HG03521 (cell line): ENCODE measurements around the gene PAIP2.

ENCODE experiments used
- ATAC-seq: cut with Tn5 transposase; IDR thresholded peaks from one replicate; pipeline ENCODE4 v1.9.1; 2021; ENCODE audit warnings: mild to moderate bottlenecking, moderate library complexity; ENCODE audit not compliant: unreplicated experiment

PAIP2 gene

DNA sequence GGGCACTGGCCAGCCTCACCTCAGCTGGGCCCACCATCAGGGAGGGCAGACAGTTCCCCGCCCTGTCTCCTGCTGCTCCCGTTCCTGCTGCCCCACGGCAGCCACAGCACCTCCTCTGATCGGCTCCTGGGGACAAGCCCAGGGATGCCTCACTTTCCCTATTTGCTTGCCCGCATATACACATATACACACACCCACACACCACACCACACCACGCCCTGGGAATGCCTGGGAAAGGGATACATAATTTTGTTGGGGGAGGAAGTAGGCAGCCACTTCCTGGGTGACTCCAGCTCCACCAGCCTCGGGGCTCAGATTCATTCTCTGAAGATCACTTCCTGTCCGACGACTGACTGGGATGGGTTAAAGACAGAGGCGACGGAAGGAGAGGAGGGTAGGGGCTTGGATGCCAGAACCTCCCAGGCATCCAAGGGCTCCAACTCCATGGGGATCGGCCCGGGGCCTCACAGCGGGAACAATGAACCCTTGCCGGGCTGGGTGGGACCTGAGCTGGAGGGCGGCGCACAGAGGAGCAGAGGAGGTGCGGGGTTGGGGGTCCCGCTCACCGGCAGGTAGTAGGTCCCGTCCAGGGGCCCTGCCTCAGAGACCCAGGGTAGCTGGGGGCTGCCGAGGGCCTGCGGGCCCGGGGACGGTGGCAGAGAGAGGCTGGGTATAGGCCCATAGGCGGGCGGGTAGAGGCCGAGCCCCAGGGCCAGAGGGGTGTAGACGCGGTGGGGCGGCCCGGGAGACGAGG lies 50.1 kb downstream of the PAIP2 start:
- no peak for ATAC-seq

DNA sequence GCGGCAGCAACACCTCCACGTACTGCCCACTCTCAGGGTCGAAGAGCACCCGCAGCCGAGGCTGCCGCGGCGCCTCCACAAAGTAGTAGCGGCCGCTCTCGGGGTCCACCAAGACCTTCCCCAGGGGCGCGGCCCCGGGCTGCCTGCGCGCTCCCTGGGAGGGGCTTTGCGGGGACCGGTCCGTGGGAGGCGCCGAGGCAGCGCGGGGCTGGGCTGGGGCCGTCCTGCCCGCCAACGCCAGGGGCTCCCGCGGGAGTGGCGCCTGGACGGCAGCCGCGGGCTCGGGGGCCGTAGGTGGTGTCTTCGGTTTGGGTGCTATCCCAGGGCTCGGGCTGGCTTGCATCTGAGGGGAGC lies 50.6 kb downstream of the PAIP2 start:
- ATAC-seq = no peak

DNA sequence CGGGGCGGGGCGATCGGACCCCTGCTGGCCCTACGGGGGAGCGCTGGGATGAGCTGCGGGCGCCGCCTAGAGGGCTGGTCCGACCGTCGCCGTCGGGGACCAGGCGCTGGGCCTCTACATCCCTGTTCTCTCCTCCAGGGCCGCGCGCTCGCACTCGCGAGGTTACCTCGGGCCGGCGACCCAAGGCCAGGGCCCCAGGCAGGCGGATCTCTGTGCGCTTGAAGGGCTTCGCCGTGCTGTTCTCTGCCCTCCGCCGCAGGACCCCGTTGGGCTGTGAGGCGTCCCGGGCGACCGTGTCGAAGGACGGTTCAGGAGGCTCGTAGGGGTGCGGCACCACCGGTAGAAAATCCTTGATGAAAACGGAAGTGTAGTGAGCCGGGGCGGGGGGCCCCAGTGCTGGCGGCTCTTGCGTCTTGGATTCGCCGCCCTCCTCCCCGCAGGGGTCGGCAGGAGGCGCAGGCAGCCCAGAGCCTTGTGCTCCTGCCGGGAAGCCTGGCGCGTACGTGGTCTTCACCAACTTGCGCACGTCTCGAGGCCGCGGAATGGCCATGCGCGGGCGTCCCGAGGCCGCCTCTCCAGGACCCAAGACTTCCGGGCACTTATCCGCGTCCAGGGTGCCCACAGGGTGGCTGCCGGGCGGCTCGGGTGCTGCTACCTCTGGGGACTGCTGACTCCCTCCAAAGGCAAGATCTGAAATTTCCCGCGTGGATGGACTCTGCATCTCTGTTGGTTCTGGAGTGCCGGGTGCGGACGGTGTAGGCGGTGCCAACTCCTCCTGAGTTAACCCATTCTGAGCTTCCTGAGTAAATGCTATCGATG lies 51.2 kb downstream of the PAIP2 start:
- peak; percentile 44 for ATAC-seq

DNA sequence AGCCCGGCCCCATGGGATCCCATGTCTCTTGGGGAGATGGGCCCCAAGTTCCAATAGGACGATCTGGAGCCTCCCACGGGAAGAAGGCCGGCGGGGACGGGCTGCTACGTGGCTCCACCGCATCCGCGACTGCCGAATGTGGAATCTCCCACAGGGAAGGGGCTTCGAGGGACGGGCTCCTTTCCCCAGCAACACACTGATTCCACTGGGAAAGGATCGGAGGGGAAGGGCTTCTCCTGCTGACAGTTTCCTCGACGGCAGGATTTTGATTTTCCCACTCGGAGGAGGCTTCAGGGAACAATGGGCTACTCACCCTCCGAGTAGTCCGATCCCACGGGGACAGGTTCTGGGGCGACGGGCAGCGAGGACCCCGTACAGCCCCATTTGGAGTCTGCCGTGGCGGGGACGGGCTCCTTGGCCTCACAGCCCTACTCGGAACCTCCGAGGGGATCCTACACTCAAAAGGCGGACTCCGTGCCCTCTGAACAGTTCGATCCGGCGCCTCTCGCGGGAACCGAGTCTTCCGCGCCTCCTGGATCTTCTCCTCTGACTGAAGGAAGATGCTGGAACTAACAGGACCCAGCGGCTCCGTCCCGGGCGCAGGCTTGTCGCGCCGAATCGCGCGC lies 52.0 kb downstream of the PAIP2 start:
- no peak for ATAC-seq

DNA sequence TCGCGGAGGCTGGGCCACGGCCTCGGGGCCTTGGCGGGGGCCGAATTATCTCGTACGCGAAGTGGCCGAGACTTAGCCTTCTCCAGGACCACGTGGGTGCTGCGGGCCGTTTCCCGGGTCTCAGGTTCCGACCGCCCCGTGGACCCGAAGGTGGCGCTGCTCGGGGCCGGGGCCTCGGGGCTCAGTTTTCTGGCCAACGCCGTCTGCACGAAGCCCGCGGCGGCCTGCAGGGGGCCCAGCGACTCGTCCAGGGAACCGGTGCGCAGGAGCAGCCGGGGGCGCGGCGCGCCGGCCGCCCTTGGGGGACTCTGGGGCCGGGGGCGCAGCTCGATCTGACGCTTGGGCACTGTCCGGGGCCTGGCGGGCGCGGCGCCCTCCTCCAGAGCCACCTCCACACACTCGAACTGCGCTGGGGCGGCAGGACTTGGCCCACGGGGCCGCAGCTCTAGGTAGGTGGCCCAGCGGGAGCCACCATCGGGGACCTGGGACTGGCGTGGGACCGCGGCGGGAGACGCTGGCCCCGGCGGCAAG lies 52.5 kb downstream of the PAIP2 start:
- ATAC-seq = no peak

DNA sequence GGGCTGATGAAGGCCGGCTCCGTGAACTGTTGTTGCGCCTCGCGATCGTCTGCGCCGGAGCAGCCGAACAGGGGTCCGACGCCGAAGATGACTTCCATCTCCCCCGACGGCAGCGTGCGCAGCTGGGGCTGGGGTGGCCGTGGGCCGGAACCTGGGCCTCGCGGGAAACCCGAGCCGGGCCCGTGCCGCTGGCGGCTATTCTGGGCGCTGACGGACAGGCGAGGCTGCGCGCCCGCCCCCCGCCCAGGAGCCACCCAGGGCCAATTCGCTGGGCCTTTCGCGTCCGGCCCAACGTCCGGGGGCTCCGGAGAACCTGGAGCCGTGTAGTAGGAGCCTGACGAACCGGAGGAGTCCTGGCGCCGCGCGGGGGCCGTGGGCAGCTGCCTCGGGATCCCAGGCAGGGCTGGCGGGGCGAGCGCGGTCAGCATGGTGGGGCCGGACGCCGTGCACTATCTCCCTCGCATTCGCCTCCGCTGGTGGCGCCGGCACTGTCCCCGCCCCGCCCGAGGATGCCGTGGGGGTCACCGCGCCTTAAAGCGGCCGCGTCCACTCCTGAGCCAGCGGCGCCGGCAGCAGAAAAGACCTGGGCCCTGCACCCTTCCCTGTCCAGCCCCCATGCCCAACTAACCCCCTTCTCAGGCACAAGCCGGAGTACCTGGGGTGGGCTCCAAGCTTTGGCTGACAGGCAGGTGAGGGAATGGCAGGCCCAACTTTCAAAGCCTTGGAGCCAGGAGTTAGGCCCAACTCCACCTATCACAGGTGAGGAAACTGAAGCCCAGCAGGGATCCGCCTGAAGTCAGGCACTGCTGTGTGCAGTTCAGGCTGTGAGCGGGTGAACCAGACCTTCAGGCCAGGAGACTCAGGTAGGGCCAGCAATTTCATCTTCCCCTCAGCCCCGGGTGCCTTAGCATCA lies 53.3 kb downstream of the PAIP2 start, which contains the start of gene PROB1:
Gene PROB1, minus strand, starts transcription at position 451 of the 913 bp plus-strand sequence. Its CDS starts 23 bp downstream, at position 428.
- no peak for ATAC-seq

DNA sequence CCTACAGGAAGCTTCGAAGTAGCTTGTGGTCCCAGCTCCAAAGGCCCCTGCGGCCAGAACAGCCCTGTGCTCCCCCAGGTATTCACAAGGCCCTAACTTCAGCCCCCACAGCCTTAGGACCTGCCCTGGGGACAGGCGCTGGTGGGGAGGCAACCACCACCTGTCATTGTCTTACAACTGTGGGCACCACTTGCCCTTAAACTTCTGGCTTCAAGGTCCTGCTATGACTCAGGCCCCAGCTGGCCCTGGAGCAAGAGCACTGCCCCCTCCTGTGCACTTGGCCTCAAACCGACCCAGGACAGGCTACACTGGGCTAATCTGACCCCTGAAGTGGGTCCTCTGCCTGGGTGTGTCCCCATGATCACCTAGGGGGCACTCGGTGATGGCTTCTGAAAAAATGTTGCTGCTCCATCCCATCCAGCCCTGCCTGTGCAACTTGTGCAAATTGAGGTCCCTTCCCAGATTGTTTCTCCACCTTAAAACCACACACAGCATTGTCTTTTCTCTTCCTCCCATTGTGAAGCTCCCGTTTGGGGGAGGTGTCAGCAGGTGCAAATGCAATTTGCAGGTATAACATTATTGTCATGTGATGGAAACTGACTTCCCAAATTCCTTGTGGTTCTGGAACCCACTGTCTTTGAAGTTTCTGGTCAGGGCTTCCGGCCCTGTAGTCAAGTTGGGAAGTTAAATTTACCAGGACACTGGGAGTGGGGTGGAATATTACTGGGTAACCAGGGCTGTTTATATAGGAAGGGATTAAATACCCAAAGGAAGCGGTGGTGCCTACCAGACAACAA lies 54.4 kb downstream of the PAIP2 start:
- ATAC-seq = no peak

DNA sequence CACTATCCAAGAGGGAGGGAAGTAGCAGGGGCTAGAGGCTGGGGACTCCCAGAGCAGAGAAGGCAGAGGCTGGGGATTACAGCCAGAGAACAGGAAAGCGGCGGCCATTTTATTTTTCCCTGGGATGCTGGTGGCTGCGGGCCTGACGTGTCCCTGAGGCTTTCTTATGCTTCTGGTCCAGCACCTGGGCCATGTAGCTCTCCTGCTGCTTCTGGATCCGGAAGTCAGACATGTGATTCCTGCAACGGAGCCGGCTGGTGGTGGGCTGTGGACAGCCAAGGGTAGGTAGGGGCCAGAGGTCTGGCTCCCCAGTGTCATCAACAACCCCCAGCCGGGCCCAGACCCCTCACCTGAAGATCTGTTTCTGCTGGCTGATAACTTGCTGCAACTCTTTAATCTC lies 55.0 kb downstream of the PAIP2 start:
- ATAC-seq = no peak

DNA sequence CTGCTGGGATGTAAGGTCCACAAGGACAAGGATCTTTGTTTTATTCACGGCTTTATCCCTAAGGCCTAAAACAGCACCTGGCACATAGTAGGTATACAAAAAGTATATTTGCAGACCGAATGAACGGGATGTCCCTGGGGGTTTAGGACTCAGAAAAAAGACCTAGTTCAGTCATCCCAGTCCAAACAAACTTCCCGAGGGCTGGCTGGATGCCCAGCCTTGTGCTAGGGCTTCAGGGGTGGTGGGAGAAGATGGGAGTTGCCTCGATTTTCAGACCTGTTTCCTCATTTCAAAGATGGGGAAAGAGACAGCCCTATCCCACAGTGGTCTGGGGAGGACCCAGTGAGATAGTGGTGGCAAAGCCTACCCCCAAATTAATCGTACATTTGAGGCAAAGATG lies 56.3 kb downstream of the PAIP2 start:
- ATAC-seq = no peak

DNA sequence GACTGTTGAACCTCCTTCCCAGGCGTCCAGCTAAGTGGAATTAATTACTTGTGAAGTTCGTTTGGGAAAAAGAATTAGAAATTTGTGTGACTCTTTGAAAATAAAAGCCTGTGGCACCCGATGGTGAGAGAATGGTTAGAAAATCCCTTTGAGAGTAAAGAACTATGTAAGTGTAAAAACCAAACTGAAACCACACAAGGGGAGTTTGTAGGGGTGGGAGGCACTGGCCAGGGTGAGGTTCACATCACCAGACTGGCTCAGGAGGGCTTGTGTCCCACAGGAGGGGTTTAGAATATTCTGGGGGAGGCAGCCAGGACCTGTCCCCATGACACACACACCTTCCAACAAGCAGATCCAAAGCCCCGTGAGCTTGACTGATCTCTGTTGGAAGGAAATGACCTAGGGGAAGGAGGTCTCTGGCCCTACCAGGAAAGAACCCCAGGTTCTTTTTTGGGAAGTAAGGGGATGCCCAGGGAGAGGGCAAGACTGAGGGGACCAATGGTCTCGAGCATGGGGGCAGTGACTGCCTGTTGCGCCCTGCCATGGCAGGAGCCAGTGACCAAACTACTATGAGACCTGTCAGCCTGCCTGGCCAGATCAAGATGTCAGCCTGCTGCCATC lies 58.0 kb downstream of the PAIP2 start:
- no peak for ATAC-seq

DNA sequence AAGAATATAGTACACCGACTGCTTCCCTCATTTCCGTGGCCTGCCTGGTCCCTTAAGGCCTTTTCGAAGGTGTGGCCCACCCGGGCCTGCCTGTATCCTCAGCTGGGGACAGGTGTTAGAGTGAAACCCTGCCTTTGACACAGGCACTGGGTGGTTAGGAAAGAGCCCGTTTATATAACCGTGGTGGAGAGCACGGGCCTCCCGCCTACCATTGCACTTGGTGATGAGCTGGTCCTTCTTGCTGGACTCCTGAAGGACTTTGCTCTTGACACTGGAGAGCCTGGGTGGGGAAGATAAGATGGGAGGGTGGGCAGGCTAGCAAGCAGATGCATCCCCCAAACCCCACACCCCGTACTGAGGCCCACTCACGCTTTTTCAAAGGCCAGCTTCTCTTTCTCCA lies 59.9 kb downstream of the PAIP2 start:
- ATAC-seq = no peak

DNA sequence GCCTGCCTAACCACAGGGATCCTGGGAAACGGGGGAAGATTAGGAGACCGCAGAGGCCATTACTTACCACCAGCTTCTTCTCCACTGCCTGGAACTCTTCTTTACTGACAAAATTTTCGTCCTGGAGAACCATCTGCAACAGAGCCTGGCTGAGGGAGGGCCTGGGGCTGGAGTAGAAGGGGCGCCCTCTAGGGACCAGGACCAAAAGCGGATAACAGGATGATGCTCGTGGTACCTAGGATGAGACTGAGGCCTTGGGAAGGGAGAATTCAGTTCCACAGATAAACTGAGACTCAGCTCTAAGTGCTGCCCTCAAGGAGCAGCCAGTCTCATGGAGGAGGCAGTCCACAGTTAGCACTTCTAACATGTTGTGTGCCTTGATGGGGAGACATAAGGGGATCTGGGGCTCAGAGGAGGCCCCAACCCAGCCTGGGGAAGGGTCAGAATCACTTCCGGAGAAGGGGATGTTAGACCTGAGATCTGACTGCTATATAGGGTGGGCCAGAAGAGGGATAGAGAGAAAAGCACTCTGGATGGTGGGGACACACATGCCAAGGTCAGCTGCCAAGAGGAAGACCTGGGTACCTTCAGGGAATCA lies 61.0 kb downstream of the PAIP2 start:
- no peak for ATAC-seq

DNA sequence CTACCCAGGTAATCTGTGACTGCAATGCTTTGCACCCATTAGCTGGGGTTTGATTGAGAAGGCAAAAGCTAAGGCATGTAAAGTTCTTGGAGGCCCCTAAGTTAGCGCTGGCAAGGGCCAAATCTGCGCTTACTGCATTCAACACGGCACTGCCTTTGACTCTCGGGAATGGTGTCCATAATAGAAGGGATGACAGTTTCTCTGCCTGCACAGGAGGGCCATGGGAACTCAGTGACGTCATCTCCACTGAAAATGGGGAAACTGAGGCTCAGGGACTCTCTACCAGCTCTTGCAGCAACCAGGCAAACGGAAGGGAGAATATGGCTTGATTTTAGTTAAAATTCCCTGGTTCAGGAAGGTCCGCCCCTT lies 61.7 kb downstream of the PAIP2 start:
- ATAC-seq = no peak

DNA sequence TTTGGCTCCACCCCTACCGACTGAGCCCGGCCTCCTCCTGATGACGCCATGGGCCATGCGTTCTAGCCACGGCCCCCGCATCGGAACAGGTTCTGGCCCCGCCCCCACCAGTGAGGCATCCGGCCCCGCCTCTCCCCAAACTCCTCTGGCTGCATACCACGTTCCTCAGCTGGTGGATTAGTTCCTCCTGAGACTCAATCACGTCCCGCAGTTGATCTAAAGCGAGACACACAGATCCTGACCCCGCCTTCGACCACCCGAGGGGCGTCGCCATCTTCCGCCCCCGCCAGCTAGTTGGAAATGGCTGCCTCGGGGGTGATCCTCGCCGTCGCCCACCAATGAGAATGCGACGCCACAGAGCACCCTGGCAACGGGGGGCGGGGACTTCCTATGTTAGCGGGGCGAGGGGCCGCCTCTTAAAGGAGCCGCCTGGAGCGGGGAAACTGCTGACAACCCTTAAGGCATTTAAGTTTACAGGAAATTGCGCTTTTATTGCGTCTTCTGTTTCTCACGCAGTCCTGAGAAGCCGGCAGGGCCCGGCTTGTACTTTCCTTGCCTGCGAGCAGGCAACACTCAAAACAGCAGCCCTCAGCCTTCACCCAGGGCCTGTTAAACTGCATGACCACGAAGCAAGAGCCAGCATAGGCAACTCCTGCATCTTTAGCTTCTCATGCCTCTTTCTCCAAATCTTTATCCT lies 62.3 kb downstream of the PAIP2 start, which contains the start of gene SPATA24:
Gene SPATA24, minus strand, starts transcription at position 303 of the 697 bp plus-strand sequence. Its CDS starts 29 bp downstream, at position 274.
- peak; percentile 85 for ATAC-seq

DNA sequence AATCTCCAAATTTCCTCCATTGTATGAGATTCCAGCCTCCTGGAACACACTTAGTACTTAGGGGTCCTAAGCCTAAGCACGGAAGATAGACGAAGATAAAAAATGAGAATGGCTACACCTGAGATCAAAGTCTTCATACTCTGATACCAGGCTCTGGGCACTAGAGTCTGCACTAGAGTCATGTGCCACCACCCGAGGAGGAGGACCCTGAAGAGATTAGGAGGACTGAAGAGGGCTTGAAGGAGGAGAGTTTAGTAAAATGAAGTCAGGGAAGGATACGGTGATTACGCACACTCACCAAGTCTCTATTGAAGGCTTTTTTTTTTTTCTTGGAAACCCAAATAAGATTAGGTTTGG lies 62.8 kb downstream of the PAIP2 start:
- ATAC-seq = no peak

DNA sequence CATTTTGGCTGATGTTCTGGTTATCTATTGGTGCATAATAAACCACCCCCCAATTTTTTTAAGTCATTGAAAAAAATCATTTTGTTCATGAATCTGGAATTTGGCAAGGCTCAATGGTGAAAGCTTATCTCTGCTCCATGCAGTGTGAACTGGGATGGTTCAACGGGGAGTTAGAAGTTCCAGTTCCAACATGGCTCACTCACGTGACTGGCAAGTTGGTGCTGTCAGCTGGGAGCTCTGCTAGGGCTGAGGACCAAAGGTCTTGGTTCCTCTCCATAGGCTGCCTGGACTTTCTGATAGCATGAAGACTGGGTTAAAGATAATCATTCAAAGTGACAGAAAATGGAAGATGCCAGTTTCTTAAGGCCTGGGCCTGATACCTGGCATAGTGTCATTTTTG lies 65.3 kb downstream of the PAIP2 start:
- no peak for ATAC-seq

DNA sequence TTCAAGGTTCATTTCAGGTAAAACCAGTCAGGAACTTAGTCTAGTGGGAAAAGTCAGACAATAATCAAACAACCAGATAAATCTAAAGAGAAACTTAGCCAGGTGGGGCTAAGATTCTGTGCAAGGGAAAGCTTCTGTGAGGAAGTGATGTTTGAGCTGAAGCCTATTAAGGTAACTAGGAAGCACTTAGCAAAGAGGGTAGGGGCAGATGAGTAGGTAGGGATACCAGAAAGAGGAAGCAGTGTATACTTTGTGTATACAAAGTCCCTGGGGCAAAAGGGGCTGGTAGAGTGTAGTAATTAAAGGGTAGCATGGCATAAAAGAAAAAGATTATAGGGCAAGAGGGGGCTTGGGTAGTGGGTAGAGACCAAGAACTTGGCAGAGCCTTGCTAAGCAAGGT lies 65.9 kb downstream of the PAIP2 start:
- ATAC-seq = no peak

DNA sequence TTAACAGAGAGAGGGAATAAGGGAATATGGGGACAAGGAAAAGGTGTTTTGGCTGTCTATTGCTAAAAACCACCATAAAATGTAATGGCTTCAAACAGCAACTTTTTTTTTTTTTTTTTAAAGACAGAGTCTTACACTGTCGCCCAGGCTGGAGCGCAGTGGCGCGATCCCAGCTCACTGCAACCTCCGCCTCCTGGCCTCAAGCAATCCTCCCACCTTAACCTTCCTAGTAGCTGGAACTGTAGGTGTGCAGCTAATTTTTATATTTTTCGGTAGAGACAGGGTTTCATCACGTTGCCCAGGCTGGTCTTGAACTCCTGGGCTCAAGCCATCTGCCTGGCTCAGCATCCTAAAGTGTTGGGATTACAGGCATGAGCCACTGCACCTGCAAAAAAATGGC lies 66.5 kb downstream of the PAIP2 start:
- no peak for ATAC-seq
